ENCODE data around the gene PIKFYVE. TPM values are rescaled to one million over a fixed set of nuclear protein-coding genes. Genes with fewer than 3 reads are reported as not detected.

PIKFYVE gene
- total and polyA plus RNA-seq, 4 donors = 5.7 to 46.9 (median 17.3) TPM

DNA sequence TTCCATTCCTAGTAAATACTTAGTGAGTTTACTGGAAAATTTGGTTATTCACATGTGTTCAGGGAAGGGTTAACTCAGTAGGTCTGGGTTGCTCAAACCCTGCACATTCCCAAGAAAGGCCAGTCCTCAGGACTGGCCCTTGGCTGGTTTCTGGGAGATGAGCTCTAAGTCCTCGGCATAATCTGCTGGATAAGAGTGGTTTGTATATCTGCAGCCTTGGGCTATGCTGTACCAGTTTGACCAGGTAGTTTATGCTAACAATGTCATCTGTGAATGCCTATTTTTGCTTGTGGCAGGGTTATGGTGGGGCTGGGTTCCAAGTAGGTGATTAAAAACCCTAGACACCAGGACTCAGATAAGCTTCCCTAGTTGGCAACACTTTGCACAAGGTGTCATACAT, 133.1 kb downstream of the PIKFYVE start:
- DNase-seq (no peak), ATAC-seq (ENCODE audit: insufficient read depth, low FRiP score) (no peak)
- H3K4me3 ChIP-seq = no peak overlapping the region
- no peaks in the 10 kb centered on the region for H3K4me1 ChIP-seq (ENCODE audit: control insufficient read depth in 5 of 5, insufficient read depth in 5 of 5, low read length in 5 of 5)
- TF ChIP-seq CTCF (IDR thresholded peaks at IDR 0.05; ENCODE audit: control extremely low read depth, extremely low read depth) = no peak
- H3K9ac ChIP-seq (ENCODE audit: insufficient read depth in 1 of 2, low read length in 2 of 2) = no peak overlapping the region
- H3K27ac ChIP-seq (ENCODE audit: low read depth in 1 of 2, low read length in 1 of 2) = no peak overlapping the region
- peaks cover 0 to 2% (median under 1%) of the 10 kb centered on the region in 4 donors for H3K9me3 ChIP-seq (ENCODE audit: control insufficient read depth in 4 of 4, insufficient read depth in 3 of 4, low read length in 3 of 4)
- WGBS, 2 donors = 59 to 91% methylated on average over 1 of the region's 1 CpG
- peaks cover 0 to 3% (median 0%) of the 10 kb centered on the region in 3 donors for H3K27me3 ChIP-seq (ENCODE audit: control insufficient read depth in 3 of 3, insufficient read depth in 3 of 3, low read length in 2 of 3)
- H3K36me3 ChIP-seq (ENCODE audit: control insufficient read depth in 4 of 4, insufficient read depth in 4 of 4, low read length in 4 of 4) = no peaks in the 10 kb centered on the region

- H3K9ac ChIP-seq (ENCODE audit: insufficient read depth in 1 of 2, low read length in 2 of 2) = no peak within 1 kb of the TSS
- ATAC-seq (ENCODE audit: insufficient read depth, low FRiP score) (no peak), DNase-seq (peak; percentile 12 to 51 (median 50))
- peaks cover 0 to 3% (median 0%) of the 10 kb centered on the region in 4 donors for H3K9me3 ChIP-seq (ENCODE audit: control insufficient read depth in 4 of 4, insufficient read depth in 3 of 4, low read length in 3 of 4)
- peaks cover 0 to 9% (median 0%) of the 10 kb centered on the region in 5 donors for H3K4me1 ChIP-seq (ENCODE audit: control insufficient read depth in 5 of 5, insufficient read depth in 5 of 5, low read length in 5 of 5)
- peaks cover 0 to 37% (median 21%) of the 10 kb centered on the region in 3 donors for H3K27me3 ChIP-seq (ENCODE audit: control insufficient read depth in 3 of 3, insufficient read depth in 3 of 3, low read length in 2 of 3)
- TF ChIP-seq CTCF (IDR thresholded peaks at IDR 0.05; ENCODE audit: control extremely low read depth, extremely low read depth) = no peak
- no peaks in the 10 kb centered on the region for H3K36me3 ChIP-seq (ENCODE audit: control insufficient read depth in 4 of 4, insufficient read depth in 4 of 4, low read length in 4 of 4)
- WGBS, 2 donors = 5 to 6% methylated on average over 78 to 82 of the region's 82 CpGs
- H3K4me3 ChIP-seq = no peak within 1 kb of the TSS
- no peak within 1 kb of the TSS for H3K27ac ChIP-seq (ENCODE audit: low read depth in 1 of 2, low read length in 1 of 2)
Observed at GRCh38 chr2:208406474-208407451, 140.7 kb downstream of the PIKFYVE start, which contains the start of gene PTH2R. TSS of gene PTH2R (plus strand) at chr2:208406792. CDS start at chr2:208407044, 252 bp downstream.

DNA sequence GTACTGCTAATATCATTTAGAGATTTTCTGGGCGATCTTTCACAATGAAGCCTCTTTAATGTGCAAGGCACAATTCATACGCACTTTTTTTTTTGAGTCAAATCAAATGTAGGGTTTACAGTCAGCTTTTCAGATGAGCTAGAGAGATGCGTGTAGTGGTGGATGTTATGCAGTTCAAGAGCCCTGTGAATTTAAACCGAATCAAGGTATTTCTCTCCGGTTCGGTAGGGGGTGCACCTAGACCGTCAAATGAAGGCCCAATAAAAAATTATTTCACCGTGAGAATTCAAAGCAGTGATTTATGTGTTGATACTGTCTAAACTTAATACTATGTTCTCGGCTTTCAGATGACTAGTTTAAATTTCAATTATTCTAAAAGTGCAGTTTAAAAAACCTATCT, 141.6 kb downstream of the PIKFYVE start:
- no peak overlapping the region for H3K27ac ChIP-seq (ENCODE audit: low read depth in 1 of 2, low read length in 1 of 2)
- H3K4me3 ChIP-seq = no peak overlapping the region
- DNase-seq (peak; percentile 25 to 40 (median 30)), ATAC-seq (ENCODE audit: insufficient read depth, low FRiP score) (no peak)
- H3K36me3 ChIP-seq (ENCODE audit: control insufficient read depth in 4 of 4, insufficient read depth in 4 of 4, low read length in 4 of 4) = no peaks in the 10 kb centered on the region
- H3K4me1 ChIP-seq (ENCODE audit: control insufficient read depth in 5 of 5, insufficient read depth in 5 of 5, low read length in 5 of 5) = peaks cover 0 to 9% (median 0%) of the 10 kb centered on the region in 5 donors
- H3K27me3 ChIP-seq (ENCODE audit: control insufficient read depth in 3 of 3, insufficient read depth in 3 of 3, low read length in 2 of 3) = peaks cover 0 to 37% (median 21%) of the 10 kb centered on the region in 3 donors
- peaks cover 0 to 3% (median 0%) of the 10 kb centered on the region in 4 donors for H3K9me3 ChIP-seq (ENCODE audit: control insufficient read depth in 4 of 4, insufficient read depth in 3 of 4, low read length in 3 of 4)
- 20 to 24% methylated on average over 9 of the region's 9 CpGs for WGBS, 2 donors
- no peak for TF ChIP-seq CTCF (IDR thresholded peaks at IDR 0.05; ENCODE audit: control extremely low read depth, extremely low read depth)
- no peak overlapping the region for H3K9ac ChIP-seq (ENCODE audit: insufficient read depth in 1 of 2, low read length in 2 of 2)

Other genes starting within 250 kb of the PIKFYVE start
- 10 to 100 TPM; 16.3 to 32.9 TPM for gene PLEKHM3, start 240.7 kb upstream of the PIKFYVE start, total RNA-seq
- gene PLEKHM3, start 240.7 kb upstream of the PIKFYVE start, polyA plus RNA-seq = 1 to 10 TPM; 5.6 to 8.4 TPM
- gene CRYGD, start 141.7 kb upstream of the PIKFYVE start, total RNA-seq = not detected
- not detected for gene CRYGD, start 141.7 kb upstream of the PIKFYVE start, polyA plus RNA-seq
- gene CRYGC, start 136.4 kb upstream of the PIKFYVE start, total RNA-seq = not detected
- gene CRYGC, start 136.4 kb upstream of the PIKFYVE start, polyA plus RNA-seq = not detected
- gene CRYGB, start 120.1 kb upstream of the PIKFYVE start, total RNA-seq = not detected
- not detected for gene CRYGB, start 120.1 kb upstream of the PIKFYVE start, polyA plus RNA-seq
- gene CRYGA, start 102.7 kb upstream of the PIKFYVE start, total RNA-seq = not detected
- gene CRYGA, start 102.7 kb upstream of the PIKFYVE start, polyA plus RNA-seq = not detected
- under 1 TPM in 1 of 2 donors, not detected in 1; 0.25 TPM for gene C2orf80, start 76.2 kb upstream of the PIKFYVE start, total RNA-seq
- under 1 TPM in 1 of 2 donors, not detected in 1; 0.18 TPM for gene C2orf80, start 76.2 kb upstream of the PIKFYVE start, polyA plus RNA-seq
- 100 to 1,000 TPM in 1 of 2 donors, 10 to 100 TPM in 1; 76.3 to 160 TPM for gene IDH1, start 11.2 kb upstream of the PIKFYVE start, total RNA-seq
- gene IDH1, start 11.2 kb upstream of the PIKFYVE start, polyA plus RNA-seq = 10 to 100 TPM; 63.7 to 94.2 TPM
- gene PTH2R, start 140.5 kb downstream of the PIKFYVE start, total RNA-seq = under 1 TPM; 0.11 to 0.25 TPM
- under 1 TPM; 0.12 to 0.15 TPM for gene PTH2R, start 140.5 kb downstream of the PIKFYVE start, polyA plus RNA-seq